Naive thymus-derived CD8-positive, alpha-beta T cell (primary cell): ENCODE measurements around the gene MYOM1. TPM values are rescaled to one million over a fixed set of nuclear protein-coding genes. Genes with fewer than 3 reads are reported as not detected.

Experiments
- ATAC-seq, 2 donors: fragments of 150-1000 bp; cut with Tn5 transposase in 1 of 2; sonication (Bioruptor Pico), chemical (Tn5 transposase) in 1 of 2; 1 replicate in 1 of 2; 2 replicates in 1 of 2; pipeline ENCODE4 v1.10.0; 2021; ENCODE audit warnings: mild to moderate bottlenecking in 2 of 2, moderate library complexity in 2 of 2
- POLR2A ChIA-PET: fragments of 350-600 bp; sonication (Branson Sonifier 250); formaldehyde crosslinking; loops from one replicate; lab custom pipeline; 2021; ENCODE audit warnings: antibody characterized with exemption; lab: Charles Lee
- DNase-seq, 10 donors: peaks; one replicate each; pipeline versions ENCODE4 v3.0.0 to v3.0.0-alpha.2; 2020 to 2022
- H3K27ac Mint-ChIP-seq, 10 donors: one replicate each; pipeline ENCODE4 v1.8.0; 2020 to 2022; ENCODE audit warnings: mild to moderate bottlenecking in 10 of 10, mixed read lengths in 10 of 10, moderate library complexity in 4 of 10, inconsistent platforms in 1 of 10
- H3K27me3 Mint-ChIP-seq, 5 donors: one replicate each; pipeline ENCODE4 v1.8.0; 2021 to 2022; ENCODE audit warnings: mixed read lengths in 5 of 5
- H3K36me3 Mint-ChIP-seq, 3 donors: one replicate each; pipeline ENCODE4 v1.8.0; 2020 to 2022; ENCODE audit warnings: mixed read lengths in 3 of 3, mild to moderate bottlenecking in 2 of 3, inconsistent platforms in 1 of 3
- H3K4me1 Mint-ChIP-seq, 4 donors: one replicate each; pipeline ENCODE4 v1.8.0; 2021 to 2022; ENCODE audit warnings: mixed read lengths in 4 of 4
- H3K4me3 Mint-ChIP-seq, 10 donors: one replicate each; pipeline ENCODE4 v1.8.0; 2020 to 2022; ENCODE audit warnings: mild to moderate bottlenecking in 10 of 10, mixed read lengths in 10 of 10, moderate library complexity in 6 of 10, inconsistent platforms in 1 of 10
- H3K9me3 Mint-ChIP-seq, 9 donors: one replicate each; pipeline ENCODE4 v1.8.0; 2020 to 2022; ENCODE audit warnings: mixed read lengths in 9 of 9, mild to moderate bottlenecking in 3 of 9, inconsistent platforms in 1 of 9, moderate library complexity in 1 of 9
- polyA plus RNA-seq, 3 donors: library from polyadenylated mRNA; unstranded; fragments of 300-500 nt; fragmentation: Illumina TruSeq; gene quantifications; one replicate each; pipeline ENCODE4 v1.2.3, GENCODE V29; 2021
- total RNA-seq, 8 experiments: library from RNA in 2 of 8; stranded (reverse) in 2 of 8; gene quantifications; one replicate each; pipeline ENCODE4 v1.2.3 and lab custom pipeline; 2021 to 2026

Gene MYOM1
- total and polyA plus RNA-seq, 5 experiments from 2014 or later: 0.52 to 5.6 (median 1.5) TPM

DNA sequence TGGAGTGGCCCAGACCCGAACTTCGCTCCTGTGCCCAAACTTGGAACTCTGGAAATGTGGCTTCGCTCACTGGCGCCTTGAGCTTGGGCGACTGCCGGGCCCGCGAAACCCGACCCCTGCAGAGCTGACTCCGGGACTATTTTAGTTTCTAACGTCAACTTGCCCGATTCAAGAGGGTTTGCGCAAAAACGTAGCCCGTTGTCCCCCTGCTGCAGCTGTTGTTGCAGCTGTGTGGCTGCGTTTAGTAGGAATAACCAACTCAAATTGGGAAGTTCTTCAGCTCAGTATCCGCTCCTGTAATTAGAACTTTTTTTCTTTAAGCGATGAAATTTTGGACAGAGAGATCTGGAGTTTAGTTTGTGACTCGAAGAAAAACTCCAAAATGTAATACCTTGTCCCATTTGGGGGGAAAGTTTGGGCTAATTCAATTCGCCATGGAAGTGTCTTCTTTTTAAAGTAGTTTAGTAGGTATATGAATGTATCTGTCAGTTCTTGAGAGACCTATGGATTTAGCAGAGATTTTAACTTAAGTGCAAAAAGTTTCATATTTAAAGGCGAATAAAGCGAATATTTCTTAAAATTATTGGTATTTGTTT lies 28.4 kb upstream of the MYOM1 start:
- peak in 1 of 2 donors; percentile 2 for ATAC-seq
- peaks cover 17 to 28% (median 19%) of the 10 kb centered on the region in 3 donors for H3K36me3 Mint-ChIP-seq
- H3K9me3 Mint-ChIP-seq: peaks cover 0 to 6% (median 0%) of the 10 kb centered on the region in 9 donors
- POLR2A ChIA-PET: interaction anchor here (0.6 to 9.6 kb wide), 31 partner anchors 8 to 1990 kb away, joined by 3 to 244 read pairs (median 7); partner anchors contain the start of genes LPIN2, MYL12B and TGIF1
- DNase-seq: no peak
- peak overlapping the region; percentile 92 to 100 (median 96) for H3K27ac Mint-ChIP-seq
- peak overlapping the region; percentile 84 to 98 (median 96) for H3K4me3 Mint-ChIP-seq
- peaks cover 20 to 61% (median 52%) of the 10 kb centered on the region in 4 donors for H3K4me1 Mint-ChIP-seq
- H3K27me3 Mint-ChIP-seq: no peaks in the 10 kb centered on the region

DNA sequence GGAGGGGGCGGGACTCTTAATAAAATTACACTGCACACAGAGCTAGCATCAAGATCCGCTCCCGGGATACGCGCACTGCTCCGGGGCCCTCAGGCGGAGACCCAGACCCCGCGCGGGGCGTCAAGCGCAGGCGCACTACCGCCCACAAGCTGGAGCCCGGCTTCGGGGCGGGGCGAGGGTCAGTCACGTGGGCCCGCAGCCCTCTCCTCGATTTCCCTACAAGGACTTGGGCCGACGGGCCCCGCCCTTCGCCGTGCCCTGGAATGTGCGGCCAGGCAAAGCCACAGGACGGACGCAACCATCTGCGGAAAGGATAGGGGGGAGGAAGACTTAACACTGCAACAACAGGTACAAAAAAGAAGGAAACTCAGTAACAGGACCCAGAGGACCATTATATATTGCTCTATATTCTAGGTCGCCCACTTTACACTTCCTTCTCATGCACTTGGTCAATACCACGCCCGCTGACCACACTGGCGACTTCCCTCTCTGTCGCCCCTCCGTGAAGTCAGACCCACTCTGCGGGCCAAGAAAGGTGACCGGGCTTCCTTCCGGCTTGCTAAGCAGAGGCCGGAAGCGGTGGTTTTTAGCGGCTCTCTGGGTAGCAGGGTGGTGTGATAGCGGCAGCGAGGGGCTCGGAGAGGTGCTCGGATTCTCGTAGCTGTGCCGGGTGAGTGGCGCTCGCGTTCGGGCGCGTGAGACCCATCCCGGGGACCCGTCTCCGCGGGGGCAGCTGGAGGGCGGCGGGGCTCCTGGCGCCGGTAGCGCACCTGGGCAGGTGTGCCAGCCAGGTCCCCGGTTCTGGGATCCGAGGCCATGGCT lies 27.7 kb upstream of the MYOM1 start, which contains the start of gene MYL12A:
Gene MYL12A, plus strand, starts transcription at position 562 of the 822 bp plus-strand sequence. CDS start 5,447 bp downstream, outside the sequence.
- H3K27me3 Mint-ChIP-seq: no peaks in the 10 kb centered on the region
- peaks cover 0 to 13% (median 0%) of the 10 kb centered on the region in 9 donors for H3K9me3 Mint-ChIP-seq
- ATAC-seq (peak; percentile 74 to 75), DNase-seq (peak; percentile 80 to 95 (median 86))
- peaks cover 20 to 54% (median 45%) of the 10 kb centered on the region in 4 donors for H3K4me1 Mint-ChIP-seq
- POLR2A ChIA-PET: interaction anchor here (0.5 to 9.6 kb wide), 36 partner anchors 8 to 1990 kb away, joined by 3 to 244 read pairs (median 5); partner anchors contain the start of genes LPIN2, MYL12B and TGIF1
- peak within 1 kb of the TSS; percentile 92 to 100 (median 98) for H3K27ac Mint-ChIP-seq
- H3K36me3 Mint-ChIP-seq: peaks cover 17 to 25% (median 19%) of the 10 kb centered on the region in 3 donors
- H3K4me3 Mint-ChIP-seq: peak within 1 kb of the TSS; percentile 84 to 98 (median 96)

DNA sequence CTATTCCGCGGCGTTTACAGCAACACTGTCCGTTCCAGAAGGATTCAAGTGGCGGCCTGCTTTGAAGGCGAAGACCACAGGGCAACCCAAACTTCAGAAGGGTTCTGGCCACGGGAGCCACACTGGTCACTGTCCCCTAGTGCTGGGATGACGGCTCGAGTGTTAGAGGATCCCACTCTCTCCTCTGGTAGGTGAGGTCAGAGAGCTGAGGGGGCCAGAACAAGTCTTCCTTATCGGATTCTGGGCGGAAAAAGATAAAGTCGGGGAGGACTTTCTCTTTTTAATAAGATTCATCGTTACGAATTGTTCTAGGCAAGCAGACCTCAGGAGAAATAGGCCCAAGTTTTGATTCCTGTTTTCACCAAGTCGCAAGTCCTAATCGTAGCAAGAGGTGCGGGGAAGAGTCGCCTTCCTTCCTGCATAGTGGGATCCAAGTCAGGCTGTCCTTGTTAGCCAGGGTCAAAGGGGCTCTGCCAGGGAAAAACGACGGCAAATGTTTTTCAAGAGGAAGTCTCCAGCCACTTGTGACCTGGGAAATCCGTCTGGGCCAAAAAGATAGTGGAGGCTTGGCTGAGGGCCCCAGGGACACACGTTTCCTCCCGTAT lies 27.0 kb upstream of the MYOM1 start:
- Mint-ChIP-seq H3K4me3 (peak overlapping the region; percentile 84 to 98 (median 96)), H3K9me3 (peaks cover 0 to 20% (median 3%) of the 10 kb centered on the region in 9 donors), H3K4me1 (peaks cover 19 to 47% (median 40%) of the 10 kb centered on the region in 4 donors), H3K27ac (peak overlapping the region; percentile 92 to 100 (median 98)), H3K27me3 (no peaks in the 10 kb centered on the region), H3K36me3 (peaks cover 24 to 29% (median 24%) of the 10 kb centered on the region in 3 donors)
- DNase-seq (peak in 1 of 10 donors; percentile 22), ATAC-seq (peak; percentile 2)
- POLR2A ChIA-PET: interaction anchor here (0.7 to 9.6 kb wide), 31 partner anchors 9 to 1991 kb away, joined by 3 to 244 read pairs (median 7); partner anchors contain the start of genes LPIN2, MYL12B and TGIF1

DNA sequence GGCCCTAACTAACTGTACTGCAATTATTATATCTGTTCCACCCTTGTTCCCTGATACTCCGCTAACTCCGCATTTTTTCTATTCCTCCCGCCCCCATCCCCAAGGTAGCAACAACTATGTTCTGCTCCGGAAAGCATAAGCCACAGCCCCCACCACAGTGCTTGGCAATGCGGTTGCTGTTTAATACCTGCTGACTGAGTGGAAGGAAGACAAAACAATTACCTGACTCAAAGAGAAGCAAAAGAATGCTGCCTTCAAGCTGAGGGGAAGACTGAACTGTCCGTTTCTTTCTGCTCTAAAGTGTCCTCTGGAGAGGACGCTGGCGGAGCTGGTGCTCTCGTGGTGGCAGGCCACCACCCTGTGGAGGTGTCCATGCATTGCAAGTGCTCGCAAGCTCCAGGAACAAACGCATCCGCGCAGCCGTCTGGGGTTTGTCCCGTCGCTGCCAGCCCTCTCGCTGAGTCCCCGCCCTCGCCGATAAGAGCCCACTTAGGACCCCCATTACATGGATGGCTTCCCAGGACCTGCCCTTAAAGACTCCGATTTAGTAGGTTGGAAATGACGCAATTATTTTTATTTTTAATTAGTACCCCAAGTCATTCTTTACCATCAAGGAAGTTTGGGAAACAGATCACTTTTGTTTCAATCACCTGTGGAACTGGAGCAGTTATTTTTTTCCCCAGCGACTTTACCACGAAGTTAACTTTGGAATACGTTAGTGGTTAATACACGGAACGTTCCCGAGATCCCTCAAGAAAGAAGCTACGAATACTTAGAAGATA lies 26.3 kb upstream of the MYOM1 start:
- Mint-ChIP-seq H3K4me1 (peaks cover 19 to 41% (median 34%) of the 10 kb centered on the region in 4 donors), H3K9me3 (peaks cover 0 to 24% (median 3%) of the 10 kb centered on the region in 9 donors), H3K4me3 (peak overlapping the region; percentile 84 to 98 (median 96)), H3K27ac (peak overlapping the region; percentile 92 to 100 (median 98)), H3K27me3 (no peaks in the 10 kb centered on the region), H3K36me3 (peaks cover 28 to 30% (median 28%) of the 10 kb centered on the region in 3 donors)
- POLR2A ChIA-PET: interaction anchor here (0.5 to 9.6 kb wide), 21 partner anchors 10 to 348 kb away, joined by 3 to 244 read pairs (median 5); partner anchors contain the start of genes LPIN2, MYL12B and TGIF1
- DNase-seq (peak; percentile 61 to 86 (median 76)), ATAC-seq (peak; percentile 51 to 65)

DNA sequence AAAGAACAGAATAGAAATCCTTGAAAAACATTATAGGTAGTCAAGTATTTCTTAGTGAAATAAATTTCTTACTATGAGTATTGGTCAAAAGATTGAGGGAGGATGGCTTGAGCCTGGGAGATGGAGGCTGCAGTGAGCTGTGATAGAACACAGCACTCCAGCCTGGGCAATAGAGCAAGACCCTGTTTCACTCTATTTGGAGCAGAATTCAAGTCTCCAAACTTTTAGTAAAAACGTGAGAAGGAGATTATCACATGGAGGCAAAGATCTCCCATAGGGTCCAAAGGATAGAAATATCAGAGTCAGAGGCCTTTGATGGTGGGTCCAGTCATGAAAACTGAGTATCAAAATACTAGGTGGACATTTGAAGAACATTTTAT lies 25.4 kb upstream of the MYOM1 start:
- Mint-ChIP-seq H3K4me3 (peak overlapping the region; percentile 84 to 98 (median 96)), H3K36me3 (peaks cover 29 to 31% (median 30%) of the 10 kb centered on the region in 3 donors), H3K27me3 (no peaks in the 10 kb centered on the region), H3K4me1 (peaks cover 18 to 34% (median 27%) of the 10 kb centered on the region in 4 donors), H3K9me3 (peaks cover 0 to 33% (median 7%) of the 10 kb centered on the region in 9 donors), H3K27ac (peak overlapping the region in 9 of 10 donors; percentile 73 to 100 (median 98))
- POLR2A ChIA-PET: interaction anchor here (1.4 to 9.6 kb wide), 7 partner anchors 11 to 246 kb away, joined by 4 to 244 read pairs (median 5); partner anchors contain the start of genes LPIN2, MYL12B and TGIF1
- no peak for DNase-seq
- no peak for ATAC-seq

DNA sequence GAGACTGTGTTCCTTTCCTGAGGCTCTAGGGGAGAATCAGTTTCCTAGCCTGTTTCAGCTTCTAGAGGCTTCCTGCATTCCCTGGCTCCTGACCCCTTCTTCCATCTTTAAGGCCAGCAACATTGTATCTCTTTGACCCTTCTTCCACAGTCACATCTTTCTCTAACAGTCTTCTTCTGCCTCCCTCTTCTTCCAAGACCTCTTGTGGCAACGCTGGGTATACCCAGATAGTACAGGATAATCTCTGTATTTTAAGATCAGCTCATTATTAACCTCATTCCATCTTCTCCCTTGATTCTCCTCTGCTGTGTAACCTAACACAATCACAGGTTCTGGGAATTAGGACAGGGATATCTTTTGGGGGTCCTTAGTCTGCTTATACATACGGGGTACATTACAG lies 19.0 kb upstream of the MYOM1 start:
- Mint-ChIP-seq H3K36me3 (peaks cover 19 to 24% (median 22%) of the 10 kb centered on the region in 3 donors), H3K9me3 (peaks cover 0 to 31% (median 11%) of the 10 kb centered on the region in 9 donors), H3K27ac (peak overlapping the region in 3 of 10 donors; percentile 1 to 49 (median 34)), H3K4me3 (no peak overlapping the region), H3K4me1 (peaks cover under 1 to 12% (median 10%) of the 10 kb centered on the region in 4 donors), H3K27me3 (no peaks in the 10 kb centered on the region)
- POLR2A ChIA-PET: interaction anchor here (0.7 kb wide), 1 partner anchor 11 kb away, joined by 5 read pairs; no protein-coding TSS in a partner anchor
- ATAC-seq (peak in 1 of 2 donors; percentile 51), DNase-seq (no peak)

DNA sequence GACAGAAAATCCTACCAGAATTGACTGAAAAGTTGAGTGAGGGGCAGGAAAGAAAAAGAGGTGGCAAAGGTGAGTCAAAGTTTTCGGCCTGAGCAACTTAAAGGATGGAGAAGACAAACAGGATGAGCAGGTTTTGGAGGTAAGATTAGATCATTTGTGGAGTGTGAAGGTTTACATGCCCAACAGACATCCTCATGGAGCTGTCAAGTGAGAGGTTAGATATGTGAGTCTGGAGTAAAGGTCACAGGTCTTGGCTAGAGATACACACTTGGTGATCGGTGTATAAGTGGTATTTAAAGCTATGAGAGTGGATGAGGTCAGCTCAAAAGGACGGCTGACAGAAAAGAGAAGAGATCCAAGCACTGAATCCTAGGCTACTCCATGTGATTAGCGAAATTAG lies 16.7 kb upstream of the MYOM1 start:
- POLR2A ChIA-PET: no interaction called here
- H3K9me3 Mint-ChIP-seq: peaks cover 0 to 13% (median 4%) of the 10 kb centered on the region in 9 donors
- H3K4me1 Mint-ChIP-seq: peaks cover 0 to 10% (median 7%) of the 10 kb centered on the region in 4 donors
- H3K27me3 Mint-ChIP-seq: no peaks in the 10 kb centered on the region
- H3K4me3 Mint-ChIP-seq: no peak overlapping the region
- H3K36me3 Mint-ChIP-seq: peaks cover 10 to 20% (median 19%) of the 10 kb centered on the region in 3 donors
- no peak for ATAC-seq
- no peak for DNase-seq
- no peak overlapping the region for H3K27ac Mint-ChIP-seq

DNA sequence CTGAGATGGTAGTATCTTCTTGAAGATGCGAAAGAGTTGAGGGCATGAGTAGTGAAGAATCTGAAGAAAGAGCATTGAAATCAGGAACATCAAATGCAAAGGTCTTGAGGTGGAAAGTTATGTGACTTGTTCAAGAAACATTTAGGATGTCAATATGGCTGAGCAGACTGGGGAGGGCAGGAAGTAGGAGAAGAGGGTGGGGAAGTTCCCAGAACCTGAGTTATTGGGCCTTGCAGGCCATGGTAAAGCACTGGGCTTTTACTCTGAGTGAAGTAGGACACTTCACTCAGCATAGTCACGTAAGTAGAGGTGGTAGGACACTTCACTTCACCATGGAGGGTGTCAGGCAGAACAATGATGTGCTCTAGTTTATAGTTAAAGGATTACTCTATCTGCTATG lies 16.1 kb upstream of the MYOM1 start:
- H3K9me3 Mint-ChIP-seq: peaks cover 0 to 12% (median 1%) of the 10 kb centered on the region in 9 donors
- H3K4me3 Mint-ChIP-seq: no peak overlapping the region
- no peak overlapping the region for H3K27ac Mint-ChIP-seq
- no peak for ATAC-seq
- no peaks in the 10 kb centered on the region for H3K27me3 Mint-ChIP-seq
- POLR2A ChIA-PET: no interaction called here
- DNase-seq: no peak
- peaks cover 7 to 19% (median 17%) of the 10 kb centered on the region in 3 donors for H3K36me3 Mint-ChIP-seq
- H3K4me1 Mint-ChIP-seq: peaks cover 0 to 10% (median 9%) of the 10 kb centered on the region in 4 donors

DNA sequence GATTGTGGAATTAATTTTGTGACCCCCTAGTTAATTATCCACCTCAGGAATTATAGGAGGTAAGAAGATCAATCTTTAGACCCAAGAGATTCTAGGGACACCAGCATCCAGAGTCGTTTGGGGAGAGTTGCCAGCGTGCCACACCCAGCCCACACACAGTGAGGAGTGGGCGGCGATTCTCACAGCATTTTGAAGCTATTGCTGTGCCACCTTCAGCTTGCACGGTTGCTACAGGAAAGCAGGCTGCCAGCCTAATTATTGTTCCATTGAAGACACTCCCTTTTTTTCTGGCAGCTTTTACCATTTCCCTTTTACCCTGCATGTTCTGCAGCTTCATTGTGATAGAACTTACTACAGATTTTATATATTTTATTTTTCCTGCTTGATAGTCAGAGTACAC lies 14.7 kb upstream of the MYOM1 start:
- Mint-ChIP-seq H3K4me1 (peaks cover 0 to 12% (median 10%) of the 10 kb centered on the region in 4 donors), H3K9me3 (peaks cover 0 to 7% (median 0%) of the 10 kb centered on the region in 9 donors)

DNA sequence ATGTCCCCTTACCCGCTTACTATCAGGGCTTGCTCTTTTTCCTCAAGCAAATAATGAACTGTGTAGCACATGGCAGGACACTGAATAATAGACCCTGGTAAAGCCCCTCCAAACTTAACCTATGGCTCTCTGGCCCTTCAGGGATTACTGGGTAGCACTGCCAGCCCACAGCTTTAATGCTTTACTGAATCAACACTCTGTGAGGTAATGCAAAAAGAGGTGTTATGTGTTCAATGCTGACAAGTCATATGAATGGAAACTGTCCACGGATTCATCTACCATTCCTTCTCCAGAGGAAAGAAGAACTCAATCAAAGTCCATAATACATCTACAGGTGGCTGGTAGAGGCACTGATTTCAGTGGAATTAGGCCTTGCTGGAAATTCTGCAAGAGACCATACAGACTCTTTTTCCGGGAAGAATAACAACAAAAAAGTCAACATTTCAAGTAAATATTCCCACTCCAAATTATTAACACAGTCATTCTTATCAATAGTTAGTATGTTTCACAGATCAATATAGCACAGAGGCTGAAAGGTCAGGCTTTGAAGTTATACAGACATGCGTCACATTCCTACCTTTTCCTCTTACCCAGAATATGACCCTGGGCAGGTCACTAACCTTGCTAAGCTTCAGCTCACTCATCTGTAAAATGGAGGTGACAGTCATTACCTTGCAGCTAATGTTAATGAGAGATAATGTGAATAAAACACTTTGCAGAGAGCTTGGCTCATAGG lies 13.8 kb upstream of the MYOM1 start:
- Mint-ChIP-seq H3K4me1 (peaks cover 0 to 6% (median 3%) of the 10 kb centered on the region in 4 donors), H3K36me3 (peaks cover 0 to 13% (median 12%) of the 10 kb centered on the region in 3 donors), H3K9me3 (peaks cover 0 to 2% (median 0%) of the 10 kb centered on the region in 9 donors), H3K4me3 (no peak overlapping the region), H3K27me3 (no peaks in the 10 kb centered on the region), H3K27ac (no peak overlapping the region)
- ATAC-seq (no peak), DNase-seq (no peak)
- POLR2A ChIA-PET: interaction anchor here (1.4 kb wide), 1 partner anchor 15 kb away, joined by 3 read pairs; no protein-coding TSS in a partner anchor

More for the DNA sequence above, 14.7 kb upstream of the MYOM1 start:
- POLR2A ChIA-PET: interaction anchor here (0.9 to 1.4 kb wide), 2 partner anchors 14 to 16 kb away, joined by 3 read pairs; no protein-coding TSS in a partner anchor
- H3K27me3 Mint-ChIP-seq: no peaks in the 10 kb centered on the region
- no peak overlapping the region for H3K4me3 Mint-ChIP-seq
- ATAC-seq (no peak), DNase-seq (no peak)
- H3K27ac Mint-ChIP-seq: no peak overlapping the region
- peaks cover 0 to 13% (median 10%) of the 10 kb centered on the region in 3 donors for H3K36me3 Mint-ChIP-seq
